Measurements from ENCODE around the gene ZNF695. TPM values are rescaled to one million over a fixed set of nuclear protein-coding genes. Genes with fewer than 3 reads are reported as not detected.
"Not testable (repeated sequence)": the region's sequence is repeated elsewhere in the genome, so short reads cannot be mapped to it uniquely, and the experiment has no call there.

The ZNF695 gene
- total and polyA plus RNA-seq, 2 of the 13 experiments (the other 11 are each of a cell fraction or from before 2014, with no cell fraction given): 2.9 to 11.6 TPM

DNA sequence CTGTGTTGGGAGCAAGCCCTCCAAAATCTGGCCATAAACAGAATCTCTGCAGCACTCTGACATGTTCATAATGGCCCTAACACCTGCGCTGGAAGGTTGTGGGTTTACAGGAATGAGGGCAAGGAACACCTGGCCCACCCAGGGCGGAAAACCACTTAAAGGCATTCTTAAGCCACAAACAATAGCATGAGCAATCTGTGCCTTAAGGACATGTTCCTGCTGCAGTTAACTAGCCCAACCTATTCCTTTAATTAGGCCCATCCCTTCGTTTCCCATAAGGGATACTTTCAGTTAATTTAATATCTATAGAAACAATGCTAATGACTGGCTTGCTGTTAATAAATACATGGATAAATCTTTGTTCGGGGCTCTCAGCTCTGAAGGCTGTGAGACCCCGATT, 16.8 kb upstream of the ZNF695 start:
- ATAC-seq; intact Hi-C loops (cut with micrococcal nuclease; ENCODE audit: unreplicated experiment); H3K9ac ChIP-seq (ENCODE audit: insufficient read depth, low read depth, low read length); H3K4me3 ChIP-seq (replicated peaks in 1 of 3; ENCODE audit: insufficient read depth in 1 of 3, low read depth in 2 of 3, low read length in 3 of 3); H3K36me3 ChIP-seq (replicated peaks in 1 of 2; ENCODE audit: control insufficient read depth in 1 of 2, insufficient read depth in 2 of 2, low read length in 2 of 2); H4K20me1 ChIP-seq (ENCODE audit: insufficient read depth, low read length); H3K4me1 ChIP-seq (ENCODE audit: insufficient read depth, low read length); FAIRE-seq; H3K27me3 ChIP-seq (ENCODE audit: control insufficient read depth in 1 of 2, insufficient read depth in 2 of 2, low read length in 2 of 2); H3K27ac ChIP-seq (ENCODE audit: extremely low read length, insufficient read depth, low read length); DNase-seq (ENCODE audit: low spot score); POLR2A ChIA-PET; H2AFZ ChIP-seq (ENCODE audit: low read length); CTCF ChIA-PET (ENCODE audit: low intra/inter-chr PET ratio, low total read pairs); H3K79me2 ChIP-seq (ENCODE audit: insufficient read depth, low read length); BruUV-seq (replicated peaks); in situ Hi-C loops (cut with HindIII; ENCODE audit: extremely low pct_ligation_motif_present, low pct_unique_long_range_greater_than_20kb); H3K4me2 ChIP-seq (ENCODE audit: low read depth, low read length): not testable (repeated sequence)
- 9% methylated on average over 4 of the region's 5 CpGs for WGBS (ENCODE audit: low lambda C conversion rate)
- peak; percentile 100 for TF ChIP-seq ZNF761 (CRISPR knock-in tag; conservative IDR thresholded peaks at IDR 0.05)
- peaks cover 30% of the 10 kb centered on the region for H3K9me3 ChIP-seq (ENCODE audit: low read length)

- H3K27me3 ChIP-seq (ENCODE audit: control insufficient read depth in 1 of 2, insufficient read depth in 2 of 2, low read length in 2 of 2): no peaks in the 10 kb centered on the region
- H2AFZ ChIP-seq (ENCODE audit: low read length): no peak overlapping the region
- FAIRE-seq (no peak), DNase-seq (ENCODE audit: low spot score) (no peak), ATAC-seq (no peak)
- ChIA-PET POLR2A (no interaction called here), CTCF (ENCODE audit: low intra/inter-chr PET ratio, low total read pairs) (no interaction called here)
- H3K4me2 ChIP-seq (ENCODE audit: low read depth, low read length): no peak overlapping the region
- in situ Hi-C loops (cut with HindIII; ENCODE audit: extremely low pct_ligation_motif_present, low pct_unique_long_range_greater_than_20kb): no loop called here
- H3K9me3 ChIP-seq (ENCODE audit: low read length): no peaks in the 10 kb centered on the region
- H4K20me1 ChIP-seq (ENCODE audit: insufficient read depth, low read length): no peaks in the 10 kb centered on the region
- 68% methylated on average over 6 of the region's 6 CpGs for WGBS (ENCODE audit: low lambda C conversion rate)
- H3K9ac ChIP-seq (ENCODE audit: insufficient read depth, low read depth, low read length): no peak overlapping the region
- H3K4me1 ChIP-seq (ENCODE audit: insufficient read depth, low read length): peaks cover 15% of the 10 kb centered on the region
- intact Hi-C loops (cut with micrococcal nuclease; ENCODE audit: unreplicated experiment): no loop called here
- H3K79me2 ChIP-seq (ENCODE audit: insufficient read depth, low read length): no peaks in the 10 kb centered on the region
- no peak overlapping the region for H3K4me3 ChIP-seq (replicated peaks in 1 of 3; ENCODE audit: insufficient read depth in 1 of 3, low read depth in 2 of 3, low read length in 3 of 3)
- no peaks in the 10 kb centered on the region for H3K36me3 ChIP-seq (replicated peaks in 1 of 2; ENCODE audit: control insufficient read depth in 1 of 2, insufficient read depth in 2 of 2, low read length in 2 of 2)
- no peak overlapping the region for H3K27ac ChIP-seq (ENCODE audit: extremely low read length, insufficient read depth, low read length)
- BruUV-seq (replicated peaks): no TSS peak
- TF ChIP-seq GPN1 (CRISPR knock-in tag; IDR thresholded peaks at IDR 0.05; ENCODE audit: borderline replicate concordance): no peak
- no peak for TF ChIP-seq KLF12 (CRISPR knock-in tag; IDR thresholded peaks at IDR 0.05; ENCODE audit: borderline replicate concordance)
- no peak for TF ChIP-seq ZNF24 (IDR thresholded peaks at IDR 0.05)
- TF ChIP-seq, protein P1, sequence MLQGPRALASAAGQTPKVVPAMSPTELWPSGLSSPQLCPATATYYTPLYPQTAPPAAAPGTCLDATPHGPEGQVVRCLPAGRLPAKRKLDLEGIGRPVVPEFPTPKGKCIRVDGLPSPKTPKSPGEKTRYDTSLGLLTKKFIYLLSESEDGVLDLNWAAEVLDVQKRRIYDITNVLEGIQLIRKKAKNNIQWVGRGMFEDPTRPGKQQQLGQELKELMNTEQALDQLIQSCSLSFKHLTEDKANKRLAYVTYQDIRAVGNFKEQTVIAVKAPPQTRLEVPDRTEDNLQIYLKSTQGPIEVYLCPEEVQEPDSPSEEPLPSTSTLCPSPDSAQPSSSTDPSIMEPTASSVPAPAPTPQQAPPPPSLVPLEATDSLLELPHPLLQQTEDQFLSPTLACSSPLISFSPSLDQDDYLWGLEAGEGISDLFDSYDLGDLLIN (CRISPR knock-in tag; IDR thresholded peaks at IDR 0.05; ENCODE audit: borderline replicate concordance): no peak
- no peak for TF ChIP-seq TCF7L2 (IDR thresholded peaks at IDR 0.05; ENCODE audit: low read depth, low read length)
- TF ChIP-seq NFE2L2 (IDR thresholded peaks at IDR 0.05; ENCODE audit: low read length): no peak
- no peak for TF ChIP-seq DNMT1 (CRISPR knock-in tag; IDR thresholded peaks at IDR 0.05)
- TF ChIP-seq ZHX2 (IDR thresholded peaks at IDR 0.05; ENCODE audit: low read depth): no peak
- TF ChIP-seq ZHX2 (CRISPR knock-in tag; IDR thresholded peaks at IDR 0.05; ENCODE audit: borderline replicate concordance): no peak
- no peak for TF ChIP-seq ARID2 (CRISPR knock-in tag; IDR thresholded peaks at IDR 0.05; ENCODE audit: borderline replicate concordance)
- TF ChIP-seq HNRNPUL1 (IDR thresholded peaks at IDR 0.05; ENCODE audit: low read depth, low read length): no peak
- TF ChIP-seq, protein P2, sequence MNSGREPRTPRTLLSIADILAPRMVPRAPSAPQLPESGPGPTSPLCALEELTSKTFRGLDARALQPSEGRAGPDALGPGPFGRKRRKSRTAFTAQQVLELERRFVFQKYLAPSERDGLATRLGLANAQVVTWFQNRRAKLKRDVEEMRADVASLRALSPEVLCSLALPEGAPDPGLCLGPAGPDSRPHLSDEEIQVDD (CRISPR knock-in tag; IDR thresholded peaks at IDR 0.05; ENCODE audit: borderline replicate concordance): no peak
Observed at GRCh38 chr1:247013391-247013790, 5.5 kb upstream of the ZNF695 start.

Measured in HepG2 (cell line).